H1 (cell line): ENCODE data around the gene PLK3.
"Not testable (repeated sequence)": the region's sequence is repeated elsewhere in the genome, so short reads cannot be mapped to it uniquely, and the experiment has no call there.

Source experiments
- CEBPB ChIP-seq: IDR thresholded peaks from 2 replicates; pipeline ENCODE4 v1.6.1; 2012; ENCODE audit warnings: low read depth, low read length
- CHD2 ChIP-seq: IDR thresholded peaks from 2 replicates; pipeline ENCODE4 v1.6.1; 2012; ENCODE audit warnings: low read length, improper control_type of control experiment
- EP300 ChIP-seq, 2 experiments: IDR thresholded peaks; 1 replicate in 1 of 2; 2 replicates in 1 of 2; pipeline ENCODE4 v1.6.1; 2011 to 2012; ENCODE audit warnings: low read depth in 2 of 2, low read length in 2 of 2, mild to moderate bottlenecking in 2 of 2, borderline replicate concordance in 1 of 2, inconsistent platforms in 1 of 2, moderate library complexity in 1 of 2
- POLR2A ChIP-seq, 2 experiments: IDR thresholded peaks; 1 replicate in 1 of 2; 2 replicates in 1 of 2; pipeline ENCODE4 v1.6.1; 2011; ENCODE audit warnings: low read depth in 2 of 2, low read length in 2 of 2, mild to moderate bottlenecking in 2 of 2; ENCODE audit errors: control extremely low read depth in 1 of 2
- SUZ12 ChIP-seq: fragments of 200-600 bp; sonication (generic); IDR thresholded peaks from 2 replicates; pipeline ENCODE4 v1.6.1; 2012; ENCODE audit warnings: mild to moderate bottlenecking, inconsistent platforms, low read length, moderate library complexity, mixed read lengths
- TAF1 ChIP-seq: IDR thresholded peaks from 2 replicates; pipeline ENCODE4 v1.6.1; 2011; ENCODE audit warnings: mild to moderate bottlenecking, low read depth, low read length
- TF ChIP-seq, protein P1 (sequence below), 3 experiments: IDR thresholded peaks; 1 replicate in 2 of 3; 2 replicates in 1 of 3; pipeline versions ENCODE4 v1.5.1 to v1.6.1; 2011; ENCODE audit warnings: low read length in 3 of 3, mild to moderate bottlenecking in 3 of 3, inconsistent platforms in 2 of 3, low read depth in 1 of 3, moderate library complexity in 1 of 3; ENCODE audit not compliant: insufficient read depth in 1 of 3; ENCODE audit errors: control extremely low read depth in 1 of 3
- TF ChIP-seq, protein P2 (sequence below): IDR thresholded peaks from 2 replicates; pipeline ENCODE4 v1.6.1; 2011; ENCODE audit warnings: low read depth, mild to moderate bottlenecking, low read length; ENCODE audit not compliant: insufficient read depth

DNA sequence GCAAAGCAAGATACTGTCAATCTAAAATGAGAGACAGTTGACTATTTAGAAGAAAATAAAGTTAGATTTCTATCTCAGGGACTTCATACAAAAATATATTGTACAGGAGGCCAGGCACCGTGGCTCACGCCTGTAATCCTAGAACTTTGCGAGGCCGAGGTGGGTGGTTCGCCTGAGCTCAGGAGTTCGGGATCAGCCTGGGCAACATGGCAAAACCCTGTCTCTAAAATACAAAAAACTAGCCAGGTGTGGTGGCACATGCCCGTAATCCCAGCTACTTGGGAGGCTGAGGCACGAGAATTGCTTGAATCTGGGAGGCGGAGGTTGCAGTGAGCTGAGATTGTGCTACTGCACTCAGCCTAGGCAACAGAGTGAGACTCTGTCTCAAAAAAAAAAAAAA, 15.7 kb downstream of the PLK3 start:
- not testable (repeated sequence) for TF ChIP-seq CHD2; CEBPB; POLR2A (IDR thresholded peaks at IDR 0.05; ENCODE audit: control extremely low read depth in 1 of 2, low read depth in 2 of 2, low read length in 2 of 2); SUZ12; EP300 (IDR thresholded peaks at IDR 0.05; ENCODE audit: borderline replicate concordance in 1 of 2, low read depth in 2 of 2, low read length in 2 of 2); TAF1
- TF ChIP-seq, protein P1, sequence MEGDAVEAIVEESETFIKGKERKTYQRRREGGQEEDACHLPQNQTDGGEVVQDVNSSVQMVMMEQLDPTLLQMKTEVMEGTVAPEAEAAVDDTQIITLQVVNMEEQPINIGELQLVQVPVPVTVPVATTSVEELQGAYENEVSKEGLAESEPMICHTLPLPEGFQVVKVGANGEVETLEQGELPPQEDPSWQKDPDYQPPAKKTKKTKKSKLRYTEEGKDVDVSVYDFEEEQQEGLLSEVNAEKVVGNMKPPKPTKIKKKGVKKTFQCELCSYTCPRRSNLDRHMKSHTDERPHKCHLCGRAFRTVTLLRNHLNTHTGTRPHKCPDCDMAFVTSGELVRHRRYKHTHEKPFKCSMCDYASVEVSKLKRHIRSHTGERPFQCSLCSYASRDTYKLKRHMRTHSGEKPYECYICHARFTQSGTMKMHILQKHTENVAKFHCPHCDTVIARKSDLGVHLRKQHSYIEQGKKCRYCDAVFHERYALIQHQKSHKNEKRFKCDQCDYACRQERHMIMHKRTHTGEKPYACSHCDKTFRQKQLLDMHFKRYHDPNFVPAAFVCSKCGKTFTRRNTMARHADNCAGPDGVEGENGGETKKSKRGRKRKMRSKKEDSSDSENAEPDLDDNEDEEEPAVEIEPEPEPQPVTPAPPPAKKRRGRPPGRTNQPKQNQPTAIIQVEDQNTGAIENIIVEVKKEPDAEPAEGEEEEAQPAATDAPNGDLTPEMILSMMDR (IDR thresholded peaks at IDR 0.05; ENCODE audit: control extremely low read depth in 1 of 3, insufficient read depth in 1 of 3, low read depth in 1 of 3, low read length in 3 of 3), result not testable (repeated sequence)
- TF ChIP-seq, protein P2, sequence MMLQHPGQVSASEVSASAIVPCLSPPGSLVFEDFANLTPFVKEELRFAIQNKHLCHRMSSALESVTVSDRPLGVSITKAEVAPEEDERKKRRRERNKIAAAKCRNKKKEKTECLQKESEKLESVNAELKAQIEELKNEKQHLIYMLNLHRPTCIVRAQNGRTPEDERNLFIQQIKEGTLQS, result not testable (repeated sequence)
